Ramos (cell line): ENCODE results near the gene CSF3.

Source experiments
- in situ Hi-C: fragments of 300-500 bp; cut with MboI; formaldehyde crosslinking; loops from one replicate; pipeline ENCODE4 v1.14.3; 2022; ENCODE audit warnings: low sequenced_read_pairs; ENCODE audit not compliant: unreplicated experiment

The CSF3 gene

DNA sequence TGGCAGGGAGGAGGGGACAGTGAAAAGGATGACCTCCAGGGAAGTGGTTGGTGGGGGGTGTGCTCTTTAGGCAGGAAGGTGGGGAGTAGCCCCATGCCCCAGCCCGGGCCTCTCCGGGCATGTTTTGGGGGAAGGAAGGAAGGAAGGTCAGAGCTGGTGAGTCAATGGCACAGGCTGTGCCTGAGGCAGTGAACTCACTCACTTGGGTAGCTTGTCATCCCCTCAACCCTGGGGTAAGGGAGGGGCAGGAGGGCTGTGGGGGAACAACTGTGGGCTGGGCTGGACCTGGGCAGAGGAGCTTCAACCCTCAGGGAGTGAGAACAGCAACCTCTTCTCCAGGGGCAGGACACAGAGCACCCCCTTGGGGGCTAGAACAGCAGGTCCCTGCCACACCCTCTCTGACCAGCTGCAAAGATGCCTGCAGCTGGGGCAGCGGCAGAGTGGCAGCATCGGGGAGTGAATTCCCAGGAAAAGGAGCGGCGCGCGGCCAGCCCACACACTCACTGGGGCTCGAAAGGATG is 6.3 kb downstream of the CSF3 start:
- in situ Hi-C loops: no loop called here

DNA sequence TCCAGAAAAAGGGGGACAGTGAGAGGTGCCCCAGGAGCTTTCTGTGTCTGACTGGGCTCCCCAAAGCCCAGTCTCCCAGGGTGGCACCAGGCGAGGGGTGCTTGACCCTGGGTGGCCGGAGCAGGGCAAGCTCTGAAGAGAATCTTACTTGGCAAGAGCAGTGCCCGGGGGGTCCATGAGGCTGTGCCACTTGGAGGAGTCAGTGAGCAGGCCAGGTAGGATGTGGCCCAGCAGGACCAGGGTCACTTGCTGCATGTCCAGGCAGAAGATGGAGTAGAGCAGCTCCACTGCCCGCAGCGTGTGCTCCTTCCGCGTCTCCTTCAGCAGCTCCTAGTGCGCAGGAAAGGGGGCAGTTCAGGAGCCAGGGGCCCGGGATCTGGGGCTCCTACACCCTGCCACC is 7.3 kb downstream of the CSF3 start:
- in situ Hi-C loops: no loop called here

DNA sequence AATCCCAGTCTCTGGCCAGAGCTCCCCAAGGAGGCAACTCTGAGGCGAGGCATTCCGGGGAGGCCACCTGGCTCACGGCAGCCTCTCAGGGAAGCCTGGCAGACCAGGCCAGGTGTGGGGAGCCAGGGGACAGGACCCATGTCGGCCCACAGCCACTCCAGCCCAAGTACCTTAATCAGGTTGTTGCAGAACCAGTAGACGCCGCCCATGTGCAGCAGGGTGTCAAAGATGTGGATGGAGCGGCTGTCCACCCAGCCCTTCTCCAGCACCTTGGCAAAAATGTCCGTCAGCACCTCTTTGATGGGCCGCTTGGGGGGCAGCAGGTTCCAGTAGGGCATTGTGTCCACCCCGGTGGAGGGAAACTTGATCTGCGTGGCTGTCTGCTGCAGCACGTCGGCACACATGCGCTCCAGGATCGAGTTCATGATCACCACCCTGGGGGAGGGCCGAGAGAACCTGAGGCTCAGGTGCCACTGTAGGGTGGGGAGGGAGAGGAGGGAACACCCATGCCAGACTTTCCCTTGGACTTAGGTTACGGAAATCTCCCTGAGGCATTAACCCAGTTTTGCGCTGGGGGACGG is 7.8 kb downstream of the CSF3 start:
- in situ Hi-C loops: no loop called here

DNA sequence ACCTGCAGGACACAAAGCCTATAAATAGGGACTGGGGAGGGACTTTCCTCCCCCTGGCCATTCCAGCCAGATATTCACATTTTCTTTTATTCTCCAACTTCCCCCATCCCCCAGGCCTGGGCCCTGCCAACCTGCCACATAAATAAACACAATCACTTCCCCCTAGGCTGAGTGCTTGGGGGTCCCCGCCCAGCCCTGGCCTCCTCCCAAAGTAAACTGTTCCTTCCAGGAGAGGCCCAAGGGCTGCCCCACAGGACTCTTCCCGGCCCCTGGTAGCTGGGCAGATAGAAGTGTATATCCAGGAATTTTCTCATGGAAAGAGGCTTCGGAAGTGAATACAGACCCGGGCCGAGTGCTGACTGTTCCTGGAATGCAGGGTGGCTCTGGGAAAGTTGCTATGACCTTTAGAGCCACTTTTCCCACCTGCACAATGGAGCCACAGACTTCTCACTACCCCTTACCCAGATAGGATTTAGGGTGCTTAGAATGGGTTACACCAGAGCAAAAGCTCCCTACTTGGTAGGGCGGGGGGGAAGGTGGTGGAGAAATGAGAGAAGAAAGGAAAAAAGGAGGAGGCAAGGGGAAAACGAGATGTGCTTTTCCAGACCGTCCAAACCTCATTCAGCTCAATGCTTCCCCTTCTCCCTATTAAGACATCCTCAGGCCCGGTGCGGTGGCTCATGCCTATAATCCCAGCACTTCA is 8.5 kb downstream of the CSF3 start:
- in situ Hi-C loops: no loop called here

DNA sequence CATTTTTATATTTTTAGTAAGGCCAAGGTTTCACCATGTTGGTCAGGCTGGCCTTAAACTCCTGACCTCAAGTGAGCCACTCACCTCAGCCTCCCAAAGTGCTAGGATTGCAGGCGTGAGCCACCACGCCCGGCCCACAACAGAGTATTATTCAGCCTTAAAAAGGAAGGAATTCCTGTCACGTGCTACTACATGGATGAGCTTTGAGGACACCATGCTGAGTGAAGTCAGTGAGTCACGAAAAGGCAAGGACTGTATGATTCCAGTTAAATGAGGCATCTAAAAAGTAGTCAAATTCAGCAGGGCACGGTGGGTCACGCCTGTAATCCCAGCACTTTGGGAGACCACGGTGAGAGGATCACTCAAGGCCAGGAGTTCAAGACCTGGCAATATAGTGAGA is 9.7 kb downstream of the CSF3 start:
- in situ Hi-C loops: no loop called here

DNA sequence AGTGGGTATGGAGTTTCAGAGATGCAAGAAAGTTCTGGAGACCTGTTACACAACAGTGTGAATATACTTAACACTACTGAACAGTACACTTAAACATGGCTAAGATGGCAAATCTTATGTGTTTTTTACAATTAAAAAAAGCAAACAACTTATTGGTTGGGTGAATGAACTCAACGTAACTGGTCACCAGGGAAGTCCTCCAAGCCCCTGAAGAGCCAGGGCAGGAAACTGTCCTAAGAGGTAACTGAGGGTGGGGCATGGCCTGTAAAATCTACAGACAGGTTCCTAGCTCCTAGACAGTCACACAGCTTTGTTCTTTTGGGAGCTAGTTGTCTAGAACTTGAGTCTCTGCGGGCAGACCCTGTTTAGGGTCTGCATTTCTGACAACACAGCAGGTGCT is 10.3 kb downstream of the CSF3 start:
- in situ Hi-C loops: no loop called here

DNA sequence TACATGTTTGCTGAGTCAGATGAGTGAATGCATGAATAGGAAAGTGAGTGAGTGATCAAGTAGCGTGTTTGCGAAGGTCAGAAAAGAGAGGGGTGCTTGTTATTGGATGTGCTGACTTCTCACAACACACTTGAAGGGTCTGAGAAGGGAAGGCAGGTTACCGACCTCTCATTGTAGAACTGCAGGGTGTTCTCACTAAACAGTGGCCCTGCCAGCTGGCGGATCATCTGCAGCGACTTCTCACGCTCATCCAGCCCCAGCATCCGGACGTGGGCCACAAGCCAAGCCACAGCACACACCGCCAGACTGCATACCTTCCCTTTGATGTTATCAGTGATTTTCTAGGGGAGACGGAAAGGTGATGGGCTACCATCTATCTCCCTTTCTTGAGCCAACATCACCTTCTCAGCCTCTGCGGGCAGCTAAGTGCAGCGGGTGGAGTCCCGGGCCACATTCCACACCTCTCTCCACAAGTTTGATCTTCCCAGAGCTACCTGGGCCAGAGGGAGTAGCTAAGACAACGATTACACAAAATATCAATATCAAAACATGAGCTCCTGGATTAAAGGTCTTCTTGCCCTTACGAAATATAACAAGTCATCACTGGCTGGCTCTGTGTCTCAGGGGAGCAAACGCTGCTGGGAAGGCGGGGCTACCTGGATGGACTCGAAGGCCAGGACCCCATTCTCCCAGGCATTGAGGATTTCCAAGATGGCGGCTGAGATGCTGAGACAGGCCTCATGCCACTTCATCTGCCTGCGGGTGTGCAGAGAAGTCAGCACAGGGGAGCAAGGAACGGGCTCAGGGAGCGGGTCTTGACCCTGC is 11.0 kb downstream of the CSF3 start:
- in situ Hi-C loops: no loop called here

DNA sequence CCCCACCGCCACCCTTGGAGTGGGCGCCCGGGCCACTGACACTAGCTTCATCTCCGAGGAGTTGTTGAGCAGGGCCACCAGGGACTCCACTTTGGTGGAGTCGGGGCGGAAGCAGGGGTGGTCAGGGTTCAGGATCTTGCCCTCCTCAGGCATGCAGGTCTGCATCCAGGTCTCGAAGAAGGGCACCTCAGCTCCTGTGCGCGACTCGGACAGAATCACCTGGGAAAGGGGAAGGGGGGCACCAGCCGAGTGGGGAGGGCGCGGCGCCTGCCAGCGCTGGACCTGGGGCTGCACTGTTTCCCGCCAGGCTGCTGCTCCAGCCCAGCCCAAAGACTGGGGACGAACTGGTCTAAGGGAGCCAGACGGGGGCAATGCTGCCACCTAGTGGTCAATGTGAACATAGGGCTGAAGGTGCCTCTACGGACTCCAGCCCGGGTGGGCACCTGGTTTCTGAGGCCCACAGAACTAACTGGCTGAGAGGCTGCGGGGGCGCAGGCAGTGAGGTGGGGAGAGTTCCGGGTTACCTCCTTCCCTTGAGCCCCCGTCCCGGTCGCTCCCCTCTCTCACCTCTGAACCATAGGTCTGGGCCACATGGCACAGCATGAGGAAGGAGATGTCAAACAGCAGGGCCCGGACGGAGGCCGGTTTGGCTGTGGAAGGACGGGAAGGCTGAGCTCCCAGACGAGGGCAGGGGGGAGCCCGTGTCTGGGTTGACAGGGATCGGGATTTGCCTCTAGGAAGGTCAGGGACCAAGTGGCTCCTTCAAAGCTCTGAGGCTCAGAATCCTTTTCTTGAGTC is 11.8 kb downstream of the CSF3 start:
- in situ Hi-C loops: no loop called here

DNA sequence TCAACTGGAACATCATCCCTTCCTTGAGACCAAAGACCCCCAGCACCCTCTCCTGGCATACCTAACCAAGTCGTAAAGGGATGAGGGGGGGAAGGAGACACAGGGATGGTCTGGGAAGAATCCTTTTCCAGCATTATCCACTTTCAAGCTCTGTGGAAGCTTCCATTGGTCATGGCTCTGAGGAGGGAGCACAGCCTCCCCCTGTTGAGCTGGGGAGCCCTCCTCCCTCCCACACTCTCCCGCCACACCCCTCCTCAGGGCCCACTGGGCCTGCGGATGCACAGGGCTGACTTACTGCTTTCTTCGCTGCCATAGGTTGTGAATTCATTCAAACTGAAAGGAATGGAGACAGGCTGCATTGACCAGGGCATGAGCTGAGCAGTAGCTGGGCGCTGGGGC is 12.4 kb downstream of the CSF3 start:
- in situ Hi-C loops: no loop called here

DNA sequence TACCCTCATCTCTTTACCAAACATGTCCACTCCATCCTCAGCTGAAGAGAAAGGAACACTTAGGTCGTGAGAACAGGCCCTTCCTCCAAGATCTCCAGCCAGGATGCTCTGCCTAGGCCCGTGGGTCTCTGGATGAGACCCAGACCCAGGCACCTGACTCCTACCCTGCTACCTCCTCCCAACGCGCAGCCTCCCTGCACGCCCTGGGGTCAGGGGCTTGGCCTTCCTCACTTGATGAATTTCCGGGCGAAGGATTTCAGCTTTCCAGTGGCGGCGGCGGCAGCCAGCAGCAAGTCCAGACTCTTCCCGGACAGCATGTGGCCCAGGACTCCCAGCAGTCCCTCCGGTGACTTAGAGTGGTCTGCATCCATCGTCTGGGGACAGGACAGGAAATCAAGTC is 13.4 kb downstream of the CSF3 start:
- in situ Hi-C loops: no loop called here

DNA sequence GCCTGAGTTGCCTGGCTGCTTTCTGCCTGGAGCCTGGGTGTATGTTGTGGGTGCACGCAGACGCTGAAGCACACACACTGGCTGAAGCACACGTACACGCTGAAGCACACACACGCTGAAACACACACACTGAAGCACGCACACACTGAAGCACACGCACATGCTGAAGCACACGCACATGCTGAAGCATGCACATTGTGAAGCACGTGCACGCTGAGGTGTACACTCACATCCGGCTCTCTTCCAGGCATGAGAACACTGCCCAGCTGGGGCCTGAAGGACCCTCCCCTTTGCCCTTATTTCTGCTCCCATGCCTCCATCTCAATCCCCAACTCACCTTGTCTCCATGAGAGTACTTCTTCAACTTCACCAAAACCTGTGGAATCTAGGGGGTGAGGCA is 16.5 kb downstream of the CSF3 start:
- in situ Hi-C loops: no loop called here

DNA sequence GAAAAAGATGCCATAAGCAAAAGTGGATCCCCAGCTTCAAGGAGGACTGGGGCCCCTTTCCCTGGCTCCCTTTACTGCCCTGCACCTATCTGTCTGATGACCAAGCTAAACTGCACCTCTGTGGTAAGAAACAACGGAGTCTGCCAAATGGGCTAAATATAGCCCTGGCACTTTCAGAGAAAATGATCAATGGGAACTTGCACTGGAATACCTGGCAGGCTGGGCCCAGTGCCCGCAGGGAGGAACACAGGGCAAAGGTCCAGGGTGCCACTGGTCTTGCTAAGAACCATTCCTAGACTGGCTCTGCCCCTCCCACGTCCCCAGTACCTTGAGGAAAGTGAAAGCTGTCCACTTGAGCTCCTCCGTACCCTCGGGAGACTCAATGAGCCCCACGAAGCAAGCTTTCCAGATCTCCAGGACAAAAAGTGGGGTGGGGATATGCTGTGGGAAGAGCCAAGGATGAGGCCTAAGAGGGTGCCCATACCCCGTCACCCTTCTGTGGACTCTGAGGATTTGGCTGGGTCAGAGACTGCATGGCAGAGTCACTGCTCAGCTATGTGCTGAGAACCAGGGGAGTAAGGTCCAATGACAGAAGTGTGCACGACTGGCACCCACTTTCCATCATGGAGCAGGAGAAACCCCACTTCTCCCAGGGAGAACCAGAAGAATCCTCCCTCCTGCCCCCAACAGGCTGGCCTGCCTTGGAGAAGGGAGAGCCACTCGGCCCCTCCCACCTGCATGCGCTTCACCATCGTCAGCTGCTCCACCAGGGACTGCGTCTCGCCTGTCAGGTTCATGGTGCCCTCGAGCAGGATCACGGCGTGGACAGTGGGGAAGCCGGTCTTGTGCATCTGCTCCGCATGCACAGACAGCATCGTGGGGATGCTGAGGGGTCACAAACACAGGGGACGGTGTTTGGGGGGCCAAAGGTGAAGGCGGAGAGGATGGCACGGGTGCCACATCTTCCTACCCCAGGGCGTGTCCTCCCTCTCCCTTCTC is 17.4 kb downstream of the CSF3 start:
- in situ Hi-C loops: no loop called here

DNA sequence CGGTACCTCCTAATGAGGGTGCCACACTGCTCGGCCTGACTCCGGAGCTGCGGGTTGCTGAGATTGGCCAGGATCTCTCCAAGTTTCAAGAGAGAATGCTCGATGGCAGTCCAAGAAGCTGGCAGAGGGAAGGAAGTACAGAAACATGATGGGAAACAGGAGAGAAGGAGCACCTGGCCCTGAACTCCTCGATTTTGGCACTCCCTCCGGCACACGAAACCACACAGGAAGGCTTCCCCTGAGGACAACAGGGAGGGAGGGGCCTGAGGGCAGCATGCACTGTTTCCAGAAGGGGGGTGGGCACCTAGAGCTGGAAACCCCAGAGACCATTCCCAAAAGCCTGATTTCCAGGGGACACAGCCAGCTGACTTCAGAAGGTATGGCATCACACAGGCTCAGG is 18.1 kb downstream of the CSF3 start:
- in situ Hi-C loops: no loop called here

DNA sequence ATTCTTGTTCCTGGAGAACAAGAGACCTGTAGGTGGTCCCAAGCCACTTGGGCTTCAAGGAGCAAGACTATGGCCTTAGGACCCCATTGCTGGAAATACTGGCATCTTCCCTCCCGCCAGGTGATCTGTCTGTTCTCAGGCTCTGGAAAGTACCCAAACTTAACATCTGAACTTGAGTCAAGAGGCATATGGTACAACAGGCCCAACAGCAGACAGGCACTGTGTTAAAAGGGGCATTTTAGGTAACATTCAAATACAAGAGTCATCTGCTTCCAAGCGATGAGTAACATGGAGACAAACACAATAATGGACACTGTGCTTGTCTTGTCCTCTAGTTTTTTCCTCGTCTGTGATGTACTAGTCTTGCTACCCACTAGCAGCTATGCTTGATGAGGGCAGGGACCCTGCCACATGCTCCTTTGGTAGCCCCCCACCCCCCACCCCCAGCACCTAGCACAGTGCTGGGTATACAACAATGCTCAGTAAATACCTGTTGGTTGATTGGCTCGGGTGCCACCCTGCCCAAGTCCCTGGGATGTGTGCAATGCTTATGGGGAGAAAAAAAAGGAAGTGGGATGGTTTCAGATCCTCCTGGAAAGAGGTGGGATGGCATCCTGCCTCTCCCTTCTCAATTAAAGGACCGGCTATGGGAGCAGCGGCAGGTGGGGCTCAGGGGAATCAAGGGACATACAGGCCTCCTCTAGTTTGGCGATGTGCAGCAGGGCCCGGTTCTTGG is 19.4 kb downstream of the CSF3 start:
- in situ Hi-C loops: no loop called here

DNA sequence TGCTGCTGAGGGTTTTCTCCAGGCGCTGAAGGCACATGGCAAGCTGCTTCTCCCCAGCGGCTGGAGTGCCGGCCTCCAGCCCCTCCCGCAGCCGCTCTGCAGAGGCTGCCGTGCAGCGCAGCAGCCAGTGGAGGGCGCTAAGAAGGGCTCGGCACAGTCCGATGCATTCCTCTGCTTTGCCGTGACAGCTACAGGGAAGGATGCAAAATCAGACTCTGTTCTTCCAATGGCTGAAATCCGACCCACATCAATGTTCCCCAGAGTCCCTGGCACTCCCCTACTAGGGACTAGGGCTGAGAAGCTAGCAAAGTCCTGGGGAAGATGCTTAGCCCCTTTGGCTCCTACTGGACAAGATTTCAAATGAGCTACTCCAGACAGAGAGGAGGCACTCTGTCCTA is 19.9 kb downstream of the CSF3 start:
- in situ Hi-C loops: no loop called here

DNA sequence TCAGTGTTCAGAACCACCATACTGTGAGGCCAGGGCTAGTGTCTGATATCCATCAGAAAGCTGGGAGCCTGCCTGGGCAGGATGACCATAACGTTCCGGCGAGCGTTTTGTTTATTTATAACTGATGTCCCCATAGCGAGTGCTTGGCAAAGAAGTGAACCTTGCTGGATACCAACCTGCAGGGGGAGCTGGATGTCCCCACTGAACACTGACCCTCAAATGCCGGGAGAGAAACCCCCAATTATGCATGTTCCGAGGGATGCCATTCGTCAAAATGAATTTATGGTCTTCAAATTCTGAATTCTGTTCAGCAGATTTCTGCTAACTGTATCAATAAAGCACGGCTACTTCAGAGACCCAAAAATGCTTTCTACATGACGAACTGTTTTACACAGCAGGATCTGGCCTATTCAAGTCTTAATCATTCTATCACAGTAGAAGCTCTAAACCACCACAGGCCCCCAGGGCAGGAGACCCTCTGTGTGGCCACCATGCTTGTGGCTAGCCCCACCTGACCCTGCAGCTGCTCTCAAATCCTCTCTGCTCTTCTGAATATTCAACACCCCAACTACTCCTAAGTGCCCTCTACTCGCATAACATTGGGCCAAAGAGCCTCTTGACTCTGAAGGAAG is 23.8 kb downstream of the CSF3 start:
- in situ Hi-C loops: no loop called here

DNA sequence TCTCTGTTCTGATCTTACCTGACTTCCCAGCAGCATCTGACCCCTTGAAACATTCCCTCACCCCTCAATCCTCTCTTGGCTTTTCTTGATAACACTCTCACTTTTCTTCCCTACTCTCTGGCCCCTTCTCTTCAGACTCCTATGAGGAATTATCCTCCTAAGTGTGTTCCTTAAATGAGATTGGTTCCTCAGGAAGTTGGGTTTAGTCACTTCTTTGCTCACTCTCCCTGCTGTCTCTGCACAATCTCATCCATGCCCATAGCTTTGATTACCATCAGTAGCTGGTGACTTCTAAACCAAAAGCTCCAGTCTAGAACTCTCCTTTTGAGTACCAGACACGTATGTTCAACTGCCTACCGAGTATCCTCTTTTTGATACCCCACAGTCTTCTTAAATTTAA is 26.0 kb downstream of the CSF3 start:
- in situ Hi-C loops: no loop called here

DNA sequence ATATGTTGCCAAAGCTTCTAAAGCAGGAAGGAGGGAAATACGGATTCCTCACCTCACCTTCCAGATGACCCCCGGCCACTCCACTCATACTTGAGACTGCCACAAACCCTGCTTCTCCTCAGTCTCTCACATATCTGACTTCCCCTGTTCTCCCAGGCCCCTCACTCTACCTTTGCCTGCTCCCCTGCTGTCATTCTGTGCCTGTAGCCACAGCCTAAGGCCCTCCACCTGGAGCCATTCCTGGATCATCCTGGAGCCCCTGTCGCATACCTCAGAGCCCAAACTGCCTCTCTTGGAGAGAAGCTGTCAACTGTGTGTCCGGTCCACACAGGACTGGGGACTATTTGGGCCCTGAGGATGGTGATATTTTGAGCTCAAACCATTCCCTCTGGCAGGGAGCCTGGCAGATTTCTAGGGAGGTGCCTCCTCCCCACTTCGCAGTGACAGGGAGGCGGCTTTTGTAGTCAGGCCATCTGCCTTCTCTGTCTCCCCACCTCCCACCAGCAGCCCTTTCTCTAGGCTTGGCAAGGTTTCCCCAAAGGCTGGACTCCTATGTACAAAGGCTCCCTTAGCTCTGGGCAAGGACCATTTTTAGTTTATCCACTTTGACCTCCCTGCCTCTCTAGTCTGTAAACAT is 41.3 kb downstream of the CSF3 start:
- in situ Hi-C loops: no loop called here
